ENCODE results near the gene SNX18.

The SNX18 gene

GRCh38 chr5:54541823-54542783, 24.5 kb downstream of the SNX18 start:
- no peak for DNase-seq

GRCh38 chr5:54544044-54544443, 26.5 kb downstream of the SNX18 start:
- DNase-seq, result no peak

GRCh38 chr5:54545796-54546195, 28.2 kb downstream of the SNX18 start:
- DNase-seq, result no peak

GRCh38 chr5:54547711-54548250, 30.2 kb downstream of the SNX18 start:
- DNase-seq, result no peak

GRCh38 chr5:54548565-54548964, 31.0 kb downstream of the SNX18 start:
- no peak for DNase-seq

- DNase-seq, result no peak
Measured at GRCh38 chr5:54551292-54551691, 33.7 kb downstream of the SNX18 start.

- no peak for DNase-seq
Measured at GRCh38 chr5:54551926-54552325, 34.4 kb downstream of the SNX18 start.

- no peak for DNase-seq
Measured at GRCh38 chr5:54552446-54552845, 34.9 kb downstream of the SNX18 start.

- DNase-seq, result no peak
Measured at GRCh38 chr5:54553659-54554207, 36.2 kb downstream of the SNX18 start.

GRCh38 chr5:54556141-54556540, 38.6 kb downstream of the SNX18 start:
- DNase-seq, result no peak

- no peak for DNase-seq
Measured at GRCh38 chr5:54558362-54558761, 40.8 kb downstream of the SNX18 start.

- DNase-seq, result no peak
Measured at GRCh38 chr5:54561651-54562050, 44.1 kb downstream of the SNX18 start.

- DNase-seq, result no peak
Measured at GRCh38 chr5:54563083-54563761, 45.7 kb downstream of the SNX18 start.

GRCh38 chr5:54567996-54568395, 50.4 kb downstream of the SNX18 start:
- no peak for DNase-seq

GRCh38 chr5:54570916-54571315, 53.4 kb downstream of the SNX18 start:
- no peak for DNase-seq

GRCh38 chr5:54571462-54571861, 53.9 kb downstream of the SNX18 start:
- no peak for DNase-seq

- DNase-seq, result no peak
Measured at GRCh38 chr5:54573812-54574489, 56.4 kb downstream of the SNX18 start.

- no peak for DNase-seq
Measured at GRCh38 chr5:54577528-54577927, 60.0 kb downstream of the SNX18 start.

- no peak for DNase-seq
Measured at GRCh38 chr5:54577937-54578653, 60.5 kb downstream of the SNX18 start.

- DNase-seq, result no peak
Measured at GRCh38 chr5:54579591-54580295, 62.2 kb downstream of the SNX18 start.

GRCh38 chr5:54580997-54581811, 63.6 kb downstream of the SNX18 start:
- no peak for DNase-seq
